GM23338 (cell line): ENCODE results near the gene CABLES1. TPM values are rescaled to one million over a fixed set of nuclear protein-coding genes. Genes with fewer than 3 reads are reported as not detected.

Experiments used
- ATAC-seq: fragments of 200-7000 bp; cut with Tn5 transposase; 3 replicates; pipeline ENCODE4 v1.9.1; 2020
- DNase-seq: peaks from one replicate; pipeline ENCODE4 v3.0.0-alpha.2; 2015; ENCODE audit warnings: low spot score
- H2AFZ ChIP-seq: fragments of 200-600 bp; sonication (generic); 2 replicates; pipeline ENCODE4 v1.8.0; 2016; ENCODE audit warnings: antibody characterized with exemption, mild to moderate bottlenecking, moderate library complexity
- H3F3A ChIP-seq: fragments of 200-600 bp; sonication (generic); replicated peaks from 2 replicates; pipeline ENCODE4 v1.8.0; 2017; ENCODE audit warnings: antibody characterized with exemption, mixed run types, low read depth
- H3K27ac ChIP-seq: fragments of 200-600 bp; sonication (generic); 2 replicates; pipeline ENCODE4 v1.6.1; 2016; ENCODE audit warnings: low read depth
- H3K27me3 ChIP-seq: fragments of 200-600 bp; sonication (generic); 2 replicates; pipeline ENCODE4 v1.8.0; 2016; ENCODE audit warnings: mild to moderate bottlenecking, mixed run types, moderate library complexity; ENCODE audit not compliant: insufficient read depth
- H3K36me3 ChIP-seq: fragments of 200-600 bp; sonication (generic); 2 replicates; pipeline ENCODE4 v1.8.0; 2016; ENCODE audit warnings: mild to moderate bottlenecking; ENCODE audit not compliant: insufficient read depth
- H3K4me1 ChIP-seq: fragments of 200-600 bp; sonication (generic); 2 replicates; pipeline ENCODE4 v1.8.0; 2016; ENCODE audit warnings: mild to moderate bottlenecking, moderate library complexity; ENCODE audit not compliant: insufficient read depth
- H3K4me2 ChIP-seq: fragments of 200-600 bp; sonication (generic); 2 replicates; pipeline ENCODE4 v1.7.1; 2017; ENCODE audit warnings: mixed run types
- H3K4me3 ChIP-seq: fragments of 200-600 bp; sonication (generic); 2 replicates; pipeline ENCODE4 v1.6.1; 2016; ENCODE audit warnings: mixed run types
- H3K79me2 ChIP-seq: fragments of 200-600 bp; sonication (generic); replicated peaks from 2 replicates; pipeline ENCODE4 v1.8.0; 2017; ENCODE audit warnings: mild to moderate bottlenecking; ENCODE audit not compliant: insufficient read depth
- H3K9me2 ChIP-seq: fragments of 200-600 bp; sonication (generic); 2 replicates; pipeline ENCODE4 v1.8.0; 2017; ENCODE audit not compliant: insufficient read depth
- H4K20me1 ChIP-seq: fragments of 200-600 bp; sonication (generic); replicated peaks from 2 replicates; pipeline ENCODE4 v1.8.0; 2017; ENCODE audit warnings: mild to moderate bottlenecking; ENCODE audit not compliant: insufficient read depth
- H3K27ac Mint-ChIP-seq: 2 replicates; pipeline ENCODE4 v1.8.0; 2020; ENCODE audit warnings: inconsistent platforms, mild to moderate bottlenecking, moderate library complexity, mixed read lengths
- H3K27me3 Mint-ChIP-seq: 3 replicates; pipeline ENCODE4 v1.8.0; 2022; ENCODE audit warnings: low read depth, mild to moderate bottlenecking, moderate library complexity, mixed read lengths, inconsistent platforms; ENCODE audit not compliant: insufficient read depth, poor library complexity
- H3K36me3 Mint-ChIP-seq: 3 replicates; pipeline ENCODE4 v1.8.0; 2021; ENCODE audit warnings: low read depth, mild to moderate bottlenecking, inconsistent platforms, moderate library complexity, mixed read lengths
- H3K4me1 Mint-ChIP-seq: 3 replicates; pipeline ENCODE4 v1.8.0; 2020; ENCODE audit warnings: mild to moderate bottlenecking, inconsistent platforms, mixed read lengths
- H3K4me3 Mint-ChIP-seq: 3 replicates; pipeline ENCODE4 v1.8.0; 2021; ENCODE audit warnings: moderate library complexity, mild to moderate bottlenecking, inconsistent platforms, mixed read lengths
- H3K9me3 Mint-ChIP-seq: 3 replicates; pipeline ENCODE4 v1.8.0; 2020; ENCODE audit warnings: moderate library complexity, mild to moderate bottlenecking, inconsistent platforms, mixed read lengths
- CREB1 ChIP-seq: fragments of 250-450 bp; sonication (Bioruptor Pico); IDR thresholded peaks from 2 replicates; pipeline ENCODE4 v1.5.0; 2020; ENCODE audit warnings: low read depth, mild to moderate bottlenecking, moderate library complexity
- CTCF ChIP-seq, 2 experiments: fragments of 200-600 bp in 1 of 2; sonication (generic) in 1 of 2; conservative IDR thresholded peaks; 2 replicates each; pipeline versions ENCODE4 v1.5.1 to v1.6.1; 2016 to 2017; ENCODE audit warnings: antibody characterized with exemption in 2 of 2, low read depth in 2 of 2, mild to moderate bottlenecking in 2 of 2, moderate library complexity in 1 of 2
- ETS1 ChIP-seq: IDR thresholded peaks from 2 replicates; pipeline ENCODE4 v1.6.1; 2016; ENCODE audit warnings: antibody characterized with exemption
- EZH2 ChIP-seq: fragments of 200-600 bp; sonication (generic); IDR thresholded peaks from one replicate; pipeline ENCODE4 v1.8.0; 2017; ENCODE audit warnings: antibody characterized with exemption, mild to moderate bottlenecking, low read depth; ENCODE audit not compliant: unreplicated experiment
- EZH2phosphoT487 ChIP-seq: fragments of 200-600 bp; sonication (generic); IDR thresholded peaks from one replicate; pipeline ENCODE4 v1.8.1; 2018; ENCODE audit warnings: antibody characterized with exemption; ENCODE audit not compliant: unreplicated experiment
- JUNB ChIP-seq: IDR thresholded peaks from one replicate; pipeline ENCODE4 v1.6.1; 2016; ENCODE audit warnings: antibody characterized with exemption; ENCODE audit not compliant: unreplicated experiment
- NANOG ChIP-seq: IDR thresholded peaks from 2 replicates; pipeline ENCODE4 v1.6.1; 2016; ENCODE audit warnings: antibody characterized with exemption, borderline replicate concordance
- POLR2AphosphoS5 ChIP-seq: IDR thresholded peaks from 2 replicates; pipeline ENCODE4 v1.6.1; 2016; ENCODE audit warnings: antibody characterized with exemption, low read depth
- REST ChIP-seq: IDR thresholded peaks from one replicate; pipeline ENCODE4 v1.6.1; 2018; ENCODE audit warnings: antibody characterized with exemption; ENCODE audit not compliant: unreplicated experiment
- STAT1 ChIP-seq: IDR thresholded peaks from one replicate; pipeline ENCODE4 v1.6.1; 2016; ENCODE audit warnings: antibody characterized with exemption; ENCODE audit not compliant: unreplicated experiment
- ZNF114 ChIP-seq: fragments of 250-450 bp; sonication (Bioruptor Pico); IDR thresholded peaks from 2 replicates; pipeline ENCODE4 v1.5.0; 2020; ENCODE audit warnings: mild to moderate bottlenecking, moderate library complexity
- ZNF331 ChIP-seq: fragments of 250-450 bp; sonication (Bioruptor Pico); IDR thresholded peaks from 2 replicates; pipeline ENCODE4 v1.5.0; 2020; ENCODE audit warnings: low read depth, mild to moderate bottlenecking, moderate library complexity
- ZNF462 ChIP-seq: fragments of 250-450 bp; sonication (Bioruptor Pico); IDR thresholded peaks from 2 replicates; pipeline ENCODE4 v1.5.0; 2020; ENCODE audit warnings: mild to moderate bottlenecking, moderate library complexity
- polyA plus RNA-seq: library from polyadenylated mRNA; unstranded; fragments of >200 nt; fragmentation: Nextera tagmentation; extraction: Ambion mirVana; gene quantifications from 2 replicates; pipeline ENCODE4 v1.2.1, GENCODE V29; 2016
- total RNA-seq: library from RNA; depleted of rRNA; stranded (reverse); fragments of >200 nt; shearing (Covaris generic); gene quantifications from 2 replicates; pipeline ENCODE4 v1.2.3, GENCODE V29; 2014

The CABLES1 gene
- total and polyA plus RNA-seq, 2 experiments from 2014 or later = 2.6 to 12.4 TPM

DNA sequence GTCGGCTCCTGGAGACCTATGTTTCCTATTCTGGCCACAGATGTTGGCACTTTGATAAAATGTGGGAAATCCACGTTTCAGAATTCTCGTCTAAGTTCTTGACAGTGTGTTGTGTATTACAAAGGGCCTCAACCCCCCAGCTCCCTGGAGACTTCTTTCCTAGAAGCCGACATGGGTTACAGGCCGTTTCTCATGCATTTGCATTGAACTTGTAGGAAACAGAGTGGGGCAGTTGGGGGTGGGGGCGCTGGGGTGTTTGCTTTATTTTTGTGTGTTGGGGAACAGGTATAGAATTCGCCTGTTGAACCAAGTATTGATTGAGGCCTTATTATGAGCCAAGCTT is 104.0 kb downstream of the CABLES1 start:
- Histone ChIP-seq H3K4me2 (no peak overlapping the region), H3K4me3 (no peak overlapping the region), H3F3A (peaks cover 4% of the 10 kb centered on the region; the same call in 1 of the 2 replicates), H3K9me2 (no peaks in the 10 kb centered on the region), H4K20me1 (no peaks in the 10 kb centered on the region), H3K4me1 (peaks cover 48% of the 10 kb centered on the region), H2AFZ (no peak overlapping the region), H3K27ac (no peak overlapping the region), H3K27me3 (no peaks in the 10 kb centered on the region), H3K36me3 (no peaks in the 10 kb centered on the region), H3K79me2 (no peaks in the 10 kb centered on the region)
- peaks cover 51% of the 10 kb centered on the region for H3K36me3 Mint-ChIP-seq
- DNase-seq = no peak
- TF ChIP-seq ZNF462 (CRISPR knock-in tag) = no peak
- TF ChIP-seq REST = no peak
- no peak for TF ChIP-seq ZNF331 (CRISPR knock-in tag)
- no peak for TF ChIP-seq ETS1
- TF ChIP-seq CREB1 (CRISPR knock-in tag) = no peak
- no peak for TF ChIP-seq ZNF114 (CRISPR knock-in tag)
- no peak for TF ChIP-seq NANOG
- no peak for TF ChIP-seq EZH2
- no peak for TF ChIP-seq CTCF (conservative IDR thresholded peaks at IDR 0.05; ENCODE audit: low read depth in 2 of 2)
- TF ChIP-seq EZH2phosphoT487 = no peak
- no peak for TF ChIP-seq STAT1
- TF ChIP-seq POLR2AphosphoS5 = no peak
- TF ChIP-seq JUNB = no peak
- no peaks in the 10 kb centered on the region for H3K9me3 Mint-ChIP-seq
- peaks cover 58% of the 10 kb centered on the region for H3K4me1 Mint-ChIP-seq
- ATAC-seq = no peak
- peak overlapping the region; percentile 49 for H3K27ac Mint-ChIP-seq
- no peak overlapping the region for H3K4me3 Mint-ChIP-seq
- peaks cover 3% of the 10 kb centered on the region for H3K27me3 Mint-ChIP-seq
